ENCODE data around the gene LAMC1. TPM values are rescaled to one million over a fixed set of nuclear protein-coding genes. Genes with fewer than 3 reads are reported as not detected.

The LAMC1 gene
- polyA plus RNA-seq, 1 donor from 2014 or later = 5.5 TPM

DNA sequence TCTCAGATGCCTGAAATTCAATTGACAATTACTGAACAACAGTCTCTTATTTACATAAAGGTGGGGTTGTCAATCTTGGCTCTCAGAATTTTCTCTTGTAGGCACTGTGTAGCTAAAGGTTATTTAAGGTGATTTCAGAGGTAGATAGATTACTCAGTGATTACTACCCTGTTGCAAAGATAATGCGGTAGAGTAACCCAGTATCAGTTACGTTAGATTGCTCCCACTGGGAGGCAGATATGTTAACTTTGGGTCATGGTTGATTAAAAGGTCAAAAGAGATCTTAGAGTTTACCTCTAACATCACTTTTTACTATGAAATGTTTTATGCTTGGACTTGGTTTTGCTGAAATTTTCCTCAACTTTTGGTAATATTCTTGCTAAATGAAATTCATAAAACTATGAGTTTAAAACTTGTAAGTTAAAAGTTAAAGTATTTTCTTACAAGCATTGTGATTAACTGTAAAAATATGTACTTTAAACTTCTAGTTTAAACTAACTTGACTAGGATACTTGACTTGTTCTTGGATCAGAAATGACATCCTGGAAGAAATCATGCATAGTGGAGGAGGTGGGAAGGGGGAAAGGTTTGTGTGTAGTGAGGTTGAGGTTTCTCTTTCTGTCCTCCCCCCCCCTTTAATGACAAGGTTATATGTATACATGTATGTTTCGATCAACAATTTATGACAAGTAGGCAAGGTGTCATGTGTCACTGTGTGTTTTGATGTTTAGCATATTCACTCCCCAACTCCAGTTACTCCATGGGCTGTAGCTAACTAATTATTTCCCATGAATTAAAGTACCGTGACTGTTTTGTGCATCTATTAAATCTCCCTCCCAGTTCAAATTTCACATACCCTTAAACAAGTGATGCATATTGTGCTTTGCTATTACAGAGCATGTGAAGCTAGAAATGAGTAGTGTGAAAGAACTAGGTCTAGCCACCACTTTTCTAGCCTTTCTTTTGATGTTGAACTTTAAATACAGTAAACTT lies 2.9 kb downstream of the LAMC1 start:
- H3K4me3 Mint-ChIP-seq = peak overlapping the region in 1 of 4 donors; percentile 59
- no peaks in the 10 kb centered on the region for H3K9me3 Mint-ChIP-seq
- peak overlapping the region in 1 of 3 donors; percentile 14 for H3K27ac Mint-ChIP-seq
- H3K36me3 Mint-ChIP-seq = peaks cover 4% of the 10 kb centered on the region
- peaks cover 28 to 32% (median 29%) of the 10 kb centered on the region in 3 donors for H3K4me1 Mint-ChIP-seq
- H3K27me3 Mint-ChIP-seq = peaks cover 25% of the 10 kb centered on the region

GRCh38 chr1:183027031-183027430 lies 3.8 kb downstream of the LAMC1 start:
- peaks cover 23 to 30% (median 26%) of the 10 kb centered on the region in 3 donors for H3K4me1 Mint-ChIP-seq
- peaks cover 21% of the 10 kb centered on the region for H3K27me3 Mint-ChIP-seq
- H3K9me3 Mint-ChIP-seq = no peaks in the 10 kb centered on the region
- peak overlapping the region in 1 of 4 donors; percentile 40 for H3K4me3 Mint-ChIP-seq
- H3K27ac Mint-ChIP-seq = no peak overlapping the region
- peaks cover 4% of the 10 kb centered on the region for H3K36me3 Mint-ChIP-seq

- peak overlapping the region in 1 of 4 donors; percentile 46 for H3K4me3 Mint-ChIP-seq
- peaks cover 4% of the 10 kb centered on the region for H3K36me3 Mint-ChIP-seq
- H3K27ac Mint-ChIP-seq = peak overlapping the region in 1 of 3 donors; percentile 36
- H3K9me3 Mint-ChIP-seq = no peaks in the 10 kb centered on the region
- H3K27me3 Mint-ChIP-seq = peaks cover 15% of the 10 kb centered on the region
- peaks cover 19 to 25% (median 21%) of the 10 kb centered on the region in 3 donors for H3K4me1 Mint-ChIP-seq
These were observed 4.6 kb downstream of the LAMC1 start for GRCh38 chr1:183027791-183028190.

DNA sequence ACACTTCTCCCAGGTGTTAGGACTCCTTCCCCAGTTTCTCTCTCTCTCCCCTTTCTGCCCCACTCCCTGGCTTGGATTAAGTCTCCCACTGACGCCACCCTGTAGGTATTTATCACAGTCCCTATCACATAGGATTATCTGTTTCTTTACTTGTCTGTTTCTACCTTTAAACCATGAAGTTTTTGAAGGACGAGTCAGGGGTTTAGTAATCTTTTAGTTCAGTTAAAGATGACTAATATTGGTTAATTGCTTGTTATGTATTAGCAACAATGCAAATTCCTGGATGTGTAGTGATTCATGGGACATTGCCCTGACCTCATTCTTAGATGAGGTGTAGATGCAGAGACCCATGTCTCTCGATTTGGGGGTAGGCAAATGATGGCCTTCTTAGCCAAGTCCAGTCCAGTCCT lies 6.4 kb downstream of the LAMC1 start:
- no peaks in the 10 kb centered on the region for H3K9me3 Mint-ChIP-seq
- H3K4me3 Mint-ChIP-seq = peak overlapping the region in 2 of 4 donors; percentile 6 to 37
- H3K4me1 Mint-ChIP-seq = peaks cover 9 to 25% (median 20%) of the 10 kb centered on the region in 3 donors
- H3K27me3 Mint-ChIP-seq = peaks cover 12% of the 10 kb centered on the region
- no peak overlapping the region for H3K27ac Mint-ChIP-seq
- peaks cover 4% of the 10 kb centered on the region for H3K36me3 Mint-ChIP-seq

GRCh38 chr1:183030053-183030452 lies 6.8 kb downstream of the LAMC1 start:
- H3K36me3 Mint-ChIP-seq = peaks cover 6% of the 10 kb centered on the region
- H3K4me3 Mint-ChIP-seq = peak overlapping the region in 1 of 4 donors; percentile 37
- H3K9me3 Mint-ChIP-seq = no peaks in the 10 kb centered on the region
- H3K4me1 Mint-ChIP-seq = peaks cover 5 to 21% (median 16%) of the 10 kb centered on the region in 3 donors
- H3K27me3 Mint-ChIP-seq = peaks cover 10% of the 10 kb centered on the region
- H3K27ac Mint-ChIP-seq = no peak overlapping the region

- peaks cover 4% of the 10 kb centered on the region for H3K36me3 Mint-ChIP-seq
- no peak overlapping the region for H3K4me3 Mint-ChIP-seq
- peaks cover 3 to 12% (median 11%) of the 10 kb centered on the region in 3 donors for H3K4me1 Mint-ChIP-seq
- no peak overlapping the region for H3K27ac Mint-ChIP-seq
- H3K27me3 Mint-ChIP-seq = peaks cover 7% of the 10 kb centered on the region
- no peaks in the 10 kb centered on the region for H3K9me3 Mint-ChIP-seq
These were observed 9.1 kb downstream of the LAMC1 start for GRCh38 chr1:183032122-183032921.

DNA sequence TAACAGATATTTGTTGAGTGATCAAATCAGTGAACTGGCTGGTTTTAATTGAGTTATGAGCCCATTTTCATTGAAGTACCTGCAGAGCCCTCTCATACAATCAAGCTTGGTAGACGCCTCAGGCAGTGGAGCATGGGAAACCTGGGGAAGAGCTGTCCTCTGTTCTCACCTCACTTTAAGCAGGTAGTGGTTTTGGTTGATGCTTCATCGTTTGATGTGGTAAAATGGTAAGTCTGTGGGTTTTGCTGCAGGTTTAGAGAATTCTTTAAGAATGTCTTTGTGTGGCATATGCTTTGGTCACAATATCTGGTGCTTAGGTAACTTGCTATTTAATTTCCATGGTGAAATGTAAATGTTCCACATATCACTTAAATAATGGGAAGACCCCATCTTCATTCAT lies 10.0 kb downstream of the LAMC1 start:
- Mint-ChIP-seq H3K4me1 (peaks cover 2 to 12% (median 11%) of the 10 kb centered on the region in 3 donors), H3K4me3 (peak overlapping the region in 1 of 4 donors; percentile 50), H3K27ac (peak overlapping the region in 1 of 3 donors; percentile 8), H3K9me3 (no peaks in the 10 kb centered on the region), H3K27me3 (peaks cover 4% of the 10 kb centered on the region), H3K36me3 (peaks cover 4% of the 10 kb centered on the region)

DNA sequence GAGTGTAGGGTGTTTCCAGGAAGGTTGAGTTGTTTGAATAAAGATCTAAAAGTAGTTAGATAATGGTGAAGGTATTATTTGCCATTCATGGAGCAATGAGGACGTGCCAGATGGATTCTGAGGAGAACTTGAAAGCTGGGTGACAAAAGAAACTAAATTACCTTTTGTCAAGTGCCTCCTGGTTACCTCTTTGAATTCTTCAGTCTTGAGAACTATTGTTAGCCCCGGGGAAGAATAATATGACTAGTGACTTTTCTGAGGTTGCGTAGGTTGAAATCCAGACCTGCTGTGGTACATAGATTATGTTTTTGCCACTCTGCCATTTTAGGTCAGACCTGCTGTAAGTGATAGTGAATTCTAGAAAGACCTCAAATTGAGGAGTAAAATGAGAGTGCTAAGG lies 11.5 kb downstream of the LAMC1 start:
- no peak overlapping the region for H3K27ac Mint-ChIP-seq
- H3K27me3 Mint-ChIP-seq = peaks cover 7% of the 10 kb centered on the region
- peaks cover 4% of the 10 kb centered on the region for H3K36me3 Mint-ChIP-seq
- H3K9me3 Mint-ChIP-seq = no peaks in the 10 kb centered on the region
- H3K4me1 Mint-ChIP-seq = peaks cover under 1 to 11% (median 9%) of the 10 kb centered on the region in 3 donors
- H3K4me3 Mint-ChIP-seq = no peak overlapping the region

GRCh38 chr1:183038333-183038866 lies 15.2 kb downstream of the LAMC1 start:
- H3K9me3 Mint-ChIP-seq = no peaks in the 10 kb centered on the region
- no peak overlapping the region for H3K4me3 Mint-ChIP-seq
- H3K36me3 Mint-ChIP-seq = peaks cover 4% of the 10 kb centered on the region
- no peak overlapping the region for H3K27ac Mint-ChIP-seq
- peaks cover 13% of the 10 kb centered on the region for H3K27me3 Mint-ChIP-seq
- H3K4me1 Mint-ChIP-seq = peaks cover 17 to 20% (median 19%) of the 10 kb centered on the region in 3 donors

DNA sequence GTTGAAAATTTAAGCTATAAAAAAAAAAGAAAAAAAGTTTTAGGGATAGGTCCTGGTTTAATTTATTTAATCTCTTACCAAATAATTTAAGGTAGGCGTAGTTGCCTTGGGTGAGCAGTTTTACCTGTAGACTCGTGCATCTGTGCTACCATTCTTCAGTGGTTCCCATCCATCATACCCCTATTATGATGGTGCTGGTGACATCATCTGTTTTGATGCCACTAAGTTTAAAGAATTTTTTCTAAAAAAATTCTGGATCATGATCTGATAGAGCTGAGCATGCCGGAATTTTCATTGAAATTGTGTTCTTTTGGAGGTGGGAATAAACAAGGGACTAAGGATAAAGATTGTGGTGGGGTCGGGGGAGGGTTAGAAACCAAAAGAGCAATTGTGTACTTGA lies 15.7 kb downstream of the LAMC1 start:
- Mint-ChIP-seq H3K36me3 (peaks cover 4% of the 10 kb centered on the region), H3K4me3 (no peak overlapping the region), H3K27me3 (peaks cover 13% of the 10 kb centered on the region), H3K4me1 (peaks cover 16 to 20% (median 19%) of the 10 kb centered on the region in 3 donors), H3K9me3 (no peaks in the 10 kb centered on the region), H3K27ac (no peak overlapping the region)

- Mint-ChIP-seq H3K9me3 (no peaks in the 10 kb centered on the region), H3K27me3 (peaks cover 13% of the 10 kb centered on the region), H3K27ac (no peak overlapping the region), H3K4me1 (peaks cover 16 to 24% (median 19%) of the 10 kb centered on the region in 3 donors), H3K36me3 (peaks cover 4% of the 10 kb centered on the region), H3K4me3 (no peak overlapping the region)
These were observed 16.1 kb downstream of the LAMC1 start for GRCh38 chr1:183039330-183039729.

DNA sequence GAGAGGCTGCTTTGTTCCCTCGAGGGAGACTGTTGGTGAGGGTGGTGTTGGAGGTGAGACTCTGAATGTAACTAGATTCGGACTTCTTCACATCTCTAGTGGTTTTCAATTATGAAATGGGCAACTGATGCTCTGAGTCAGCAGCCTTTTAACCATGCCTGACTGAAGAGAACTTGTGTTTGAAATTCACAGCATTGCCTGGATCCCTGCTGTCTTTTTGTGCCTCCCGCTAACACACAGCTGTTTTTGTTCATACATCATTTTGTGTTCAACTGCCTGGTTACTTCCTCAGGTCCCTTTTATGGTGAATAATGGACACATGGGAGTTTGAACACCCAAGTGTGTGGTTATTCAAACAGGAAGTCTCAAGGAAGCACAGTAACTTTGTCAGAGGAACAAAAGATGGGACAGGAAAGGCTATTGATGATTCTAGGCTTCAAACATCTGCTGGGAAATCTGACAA lies 16.8 kb downstream of the LAMC1 start:
- no peaks in the 10 kb centered on the region for H3K9me3 Mint-ChIP-seq
- H3K4me3 Mint-ChIP-seq = peak overlapping the region in 2 of 4 donors; percentile 28 to 43
- peaks cover 16 to 30% (median 19%) of the 10 kb centered on the region in 3 donors for H3K4me1 Mint-ChIP-seq
- H3K36me3 Mint-ChIP-seq = no peaks in the 10 kb centered on the region
- peaks cover 13% of the 10 kb centered on the region for H3K27me3 Mint-ChIP-seq
- no peak overlapping the region for H3K27ac Mint-ChIP-seq

DNA sequence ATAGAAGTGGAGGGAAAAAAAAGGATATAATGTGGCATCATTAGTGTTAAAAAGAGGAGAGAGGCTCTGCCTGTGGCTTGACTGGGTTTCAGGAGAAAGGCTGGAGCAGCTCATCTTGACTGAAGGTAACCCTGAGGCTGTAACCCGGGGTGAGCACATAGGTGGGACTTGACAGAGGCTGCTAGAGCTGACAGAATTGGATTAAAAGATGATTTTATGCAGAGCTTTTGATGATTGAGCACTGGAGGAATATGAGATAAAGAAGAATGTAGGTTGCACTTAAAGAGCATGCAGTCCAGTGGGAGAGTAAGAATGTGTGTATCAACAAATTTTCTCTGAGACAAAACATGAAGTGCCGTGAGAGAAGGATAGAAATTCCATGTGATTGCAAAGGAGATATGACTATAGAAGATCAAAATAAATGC lies 17.3 kb downstream of the LAMC1 start:
- Mint-ChIP-seq H3K9me3 (no peaks in the 10 kb centered on the region), H3K27ac (no peak overlapping the region), H3K4me1 (peaks cover 16 to 35% (median 22%) of the 10 kb centered on the region in 3 donors), H3K36me3 (peaks cover 1% of the 10 kb centered on the region), H3K27me3 (peaks cover 13% of the 10 kb centered on the region), H3K4me3 (peak overlapping the region in 2 of 4 donors; percentile 18 to 43)

DNA sequence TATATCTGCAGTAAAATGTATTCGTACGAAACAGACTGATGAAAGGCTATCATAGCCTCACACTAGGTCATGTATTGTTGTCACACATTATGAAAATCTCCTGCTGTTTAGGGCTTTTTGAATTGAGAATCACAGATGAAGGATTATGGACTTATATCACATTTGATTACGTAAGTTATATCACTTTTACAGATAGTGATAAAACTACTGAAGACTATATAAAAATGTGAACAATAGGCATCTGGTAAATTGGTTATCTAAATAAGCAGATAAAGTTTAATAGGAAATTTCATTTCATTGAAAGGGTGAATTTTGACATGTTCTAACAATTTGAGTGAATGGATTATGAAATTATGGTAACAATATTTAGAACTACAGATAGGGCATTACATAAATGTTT lies 20.0 kb downstream of the LAMC1 start:
- Mint-ChIP-seq H3K4me1 (peaks cover 21 to 44% (median 23%) of the 10 kb centered on the region in 3 donors), H3K27ac (no peak overlapping the region), H3K36me3 (peaks cover 6% of the 10 kb centered on the region), H3K27me3 (peaks cover 12% of the 10 kb centered on the region), H3K9me3 (no peaks in the 10 kb centered on the region), H3K4me3 (no peak overlapping the region)
